Epidermal melanocyte (primary cell): ENCODE results near the gene GALR1.
A peak's percentile ranks its signal among the peaks of the same experiment; 100 is the strongest.
"Not testable (repeated sequence)": the region's sequence is repeated elsewhere in the genome, so short reads cannot be mapped to it uniquely, and the experiment has no call there.

Source experiments
- DNase-seq: peaks from one replicate; pipeline ENCODE4 v3.0.0; 2011; ENCODE audit warnings: low spot score; ENCODE audit not compliant: insufficient read length

Gene GALR1, protein sequence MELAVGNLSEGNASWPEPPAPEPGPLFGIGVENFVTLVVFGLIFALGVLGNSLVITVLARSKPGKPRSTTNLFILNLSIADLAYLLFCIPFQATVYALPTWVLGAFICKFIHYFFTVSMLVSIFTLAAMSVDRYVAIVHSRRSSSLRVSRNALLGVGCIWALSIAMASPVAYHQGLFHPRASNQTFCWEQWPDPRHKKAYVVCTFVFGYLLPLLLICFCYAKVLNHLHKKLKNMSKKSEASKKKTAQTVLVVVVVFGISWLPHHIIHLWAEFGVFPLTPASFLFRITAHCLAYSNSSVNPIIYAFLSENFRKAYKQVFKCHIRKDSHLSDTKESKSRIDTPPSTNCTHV

DNA sequence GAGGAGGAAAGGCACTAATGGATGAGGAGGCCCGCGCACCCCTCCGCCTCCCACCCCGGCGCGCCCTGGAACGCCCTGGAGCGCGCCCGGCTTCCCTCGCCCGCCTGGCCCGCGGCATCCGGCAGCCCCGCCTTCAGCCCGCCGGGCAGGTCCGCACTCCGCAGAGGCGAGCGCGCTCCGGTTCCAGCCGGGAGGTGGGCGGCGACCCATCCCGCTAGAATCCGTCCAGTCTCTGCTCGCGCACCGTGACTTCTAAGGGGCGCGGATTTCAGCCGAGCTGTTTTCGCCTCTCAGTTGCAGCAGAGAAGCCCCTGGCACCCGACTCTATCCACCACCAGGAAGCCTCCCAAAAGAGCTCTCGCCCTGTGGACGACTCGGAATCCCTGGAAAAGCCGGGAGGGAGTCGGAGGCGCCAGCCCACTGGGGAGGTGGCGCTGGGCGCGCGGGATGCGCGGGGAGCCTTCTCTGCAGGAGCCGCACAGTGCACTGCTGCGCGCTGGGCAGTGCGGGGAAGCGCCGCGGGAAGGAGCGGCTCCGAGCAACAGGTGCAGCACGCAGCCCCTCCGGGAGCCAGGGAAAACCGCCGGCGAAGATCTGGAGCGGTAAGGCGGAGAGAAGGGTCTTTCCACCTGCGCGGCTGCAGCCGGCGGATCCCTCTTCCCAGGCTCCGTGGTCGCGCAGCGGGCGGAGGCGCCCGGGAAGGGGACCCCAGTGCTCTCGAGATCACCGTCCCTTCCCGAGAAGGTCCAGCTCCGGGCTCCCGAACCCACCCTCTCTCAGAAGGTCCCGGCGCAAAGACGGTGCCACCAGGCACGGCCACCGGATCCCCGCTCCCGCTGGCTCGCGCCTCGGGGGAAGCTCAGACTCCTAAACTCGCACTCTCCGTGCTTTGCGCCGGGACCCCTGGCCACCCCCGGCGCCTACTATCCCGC, at the start of gene GALR1:
GALR1 (plus strand) TSS at position 280 of the 932 bp plus-strand sequence. CDS start 701 bp downstream, outside the sequence.
- DNase-seq, result no peak

DNA sequence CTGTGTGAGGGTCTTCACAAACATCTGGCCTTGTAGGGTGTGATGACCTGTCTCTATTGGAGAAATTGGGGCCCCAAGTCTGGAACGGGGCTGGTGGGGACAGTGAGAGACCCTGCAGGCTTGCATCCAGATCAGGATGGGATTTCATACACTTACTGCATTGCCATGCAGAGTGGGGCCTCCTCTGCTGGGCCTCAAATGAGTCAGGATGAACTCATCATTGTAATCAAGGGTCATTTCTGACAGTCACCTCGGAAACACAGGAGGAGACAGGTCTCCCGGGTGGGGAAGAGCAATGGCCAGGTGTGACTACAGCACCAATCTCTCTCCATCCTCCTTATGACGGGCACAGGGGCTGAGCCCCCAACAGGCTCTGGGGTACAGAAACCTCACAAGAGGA, 48.1 kb upstream of the GALR1 start:
- DNase-seq, result no peak

GRCh38 chr18:77202329-77202728, 47.3 kb upstream of the GALR1 start:
- no peak for DNase-seq

DNA sequence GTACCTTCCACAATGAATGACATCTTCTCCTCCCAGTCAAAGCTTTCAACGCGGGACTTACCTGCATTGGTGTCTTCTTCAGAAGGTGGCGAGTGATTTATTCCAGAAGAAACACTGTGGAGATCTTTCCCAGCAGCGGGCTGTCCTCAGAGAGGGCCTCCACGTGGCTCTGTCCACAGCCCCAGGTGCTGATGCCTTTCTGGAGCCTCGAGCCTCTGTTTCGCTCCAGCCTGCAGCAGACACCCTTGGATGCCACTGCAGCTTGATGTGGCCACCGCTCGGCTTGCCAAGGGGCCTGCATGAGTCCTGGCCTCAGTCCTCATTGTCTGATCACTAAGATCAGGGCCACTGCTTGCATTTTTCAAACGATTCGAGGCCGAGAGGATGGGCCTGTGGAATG, 46.6 kb upstream of the GALR1 start:
- DNase-seq, result no peak

DNA sequence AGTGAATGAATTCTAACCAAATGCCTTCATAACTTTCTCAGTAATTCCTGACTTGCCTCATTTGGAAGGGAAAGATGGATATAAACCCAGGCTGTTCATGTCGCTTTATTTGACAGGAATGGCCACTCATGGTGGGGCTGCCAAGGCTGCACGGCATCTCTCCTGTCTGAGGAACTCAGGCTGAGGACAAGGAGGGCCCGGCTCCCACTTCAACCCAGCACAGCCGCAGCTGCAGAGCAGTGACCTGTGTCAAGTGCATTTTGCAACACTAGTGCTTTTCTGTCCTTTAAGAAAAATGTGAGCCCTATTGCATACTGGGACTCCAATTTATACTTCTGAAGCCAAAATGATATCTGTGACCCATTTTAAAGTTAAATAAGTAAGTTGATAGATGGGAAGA, 45.8 kb upstream of the GALR1 start:
- DNase-seq, result no peak

- DNase-seq, result no peak
These were observed 43.9 kb upstream of the GALR1 start for GRCh38 chr18:77205769-77206168.

- no peak for DNase-seq
These were observed 42.8 kb upstream of the GALR1 start for GRCh38 chr18:77206676-77207374.

GRCh38 chr18:77207540-77207939, 42.1 kb upstream of the GALR1 start:
- peak; percentile 87 for DNase-seq

DNA sequence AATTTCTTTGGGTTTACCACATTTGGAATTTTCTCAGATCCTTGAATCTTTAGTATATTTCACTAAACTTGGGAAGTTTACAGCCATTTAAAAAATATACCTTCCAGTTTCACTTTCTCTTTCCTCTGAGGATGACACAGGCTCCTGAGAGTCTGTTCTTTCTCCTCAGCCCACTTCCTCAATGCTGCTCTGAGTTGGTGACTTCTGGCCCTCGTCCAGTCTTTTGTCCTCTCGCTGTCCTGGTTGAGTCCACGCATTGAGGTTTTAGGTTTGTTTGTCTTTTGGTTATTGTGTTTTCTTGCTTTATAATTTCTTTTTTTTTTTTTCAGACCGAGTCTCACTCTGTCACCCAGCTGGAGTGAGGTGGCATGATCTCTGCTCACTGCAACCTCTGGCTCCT, 40.7 kb upstream of the GALR1 start:
- DNase-seq, result peak; percentile 23

DNA sequence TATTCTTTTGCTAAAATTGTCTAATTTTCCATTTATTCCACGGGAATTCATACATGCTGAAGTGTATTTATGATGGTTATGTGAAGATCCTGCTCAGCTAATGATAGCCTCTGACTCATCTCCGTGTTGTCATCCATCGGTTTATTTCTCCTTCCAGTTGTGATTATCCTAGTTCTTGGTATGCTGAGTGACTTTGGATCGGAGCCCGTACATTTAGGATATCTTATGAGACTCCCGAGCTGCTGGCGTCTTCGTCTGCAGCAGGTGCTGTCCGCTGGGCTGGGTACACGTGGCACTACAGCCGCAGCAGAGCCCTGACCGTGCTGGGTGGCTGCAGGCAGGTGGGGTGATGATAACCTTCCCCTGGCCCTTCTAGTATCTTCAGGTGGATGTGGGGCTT, 40.1 kb upstream of the GALR1 start:
- DNase-seq, result no peak

DNA sequence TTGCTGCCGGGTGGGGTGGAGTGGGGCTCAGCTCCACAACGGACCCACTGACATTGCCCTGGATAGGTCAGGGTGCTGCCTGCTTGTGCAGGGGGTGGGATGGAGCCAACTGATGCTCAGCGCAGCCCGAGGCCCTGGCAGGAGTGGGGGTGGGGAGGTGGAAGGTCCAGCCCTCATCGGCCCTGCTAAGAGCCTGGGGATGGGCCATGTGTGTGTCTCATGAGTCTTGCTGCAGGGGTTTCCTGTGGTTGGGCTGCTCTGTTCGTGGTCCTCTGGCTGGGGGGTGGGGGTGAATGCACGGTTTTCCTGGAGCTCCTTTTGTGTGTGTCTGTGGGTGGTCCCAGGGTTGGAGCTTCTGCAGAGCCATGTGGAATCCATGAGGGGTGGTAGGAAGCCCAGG, 39.4 kb upstream of the GALR1 start:
- no peak for DNase-seq

DNA sequence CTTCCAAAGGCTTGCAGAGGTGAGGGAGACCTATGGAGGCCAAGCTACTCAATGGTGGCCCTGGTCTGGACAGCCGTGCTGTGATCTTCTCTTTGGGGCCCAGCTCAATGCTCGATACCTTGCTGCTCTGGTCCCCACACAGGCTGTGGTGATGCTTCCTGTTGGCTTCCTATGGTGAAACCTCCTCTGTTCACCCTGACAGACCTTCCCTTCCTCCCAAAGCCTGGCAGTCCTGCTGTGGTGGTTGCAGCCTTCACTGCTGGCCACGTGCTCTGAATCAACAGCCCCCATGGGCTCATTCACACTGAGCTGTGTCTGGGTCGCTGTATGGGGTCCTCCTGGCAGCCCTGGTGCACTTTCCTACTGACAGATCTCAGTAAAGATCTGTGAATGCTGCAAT, 31.0 kb upstream of the GALR1 start:
- DNase-seq, result no peak

DNA sequence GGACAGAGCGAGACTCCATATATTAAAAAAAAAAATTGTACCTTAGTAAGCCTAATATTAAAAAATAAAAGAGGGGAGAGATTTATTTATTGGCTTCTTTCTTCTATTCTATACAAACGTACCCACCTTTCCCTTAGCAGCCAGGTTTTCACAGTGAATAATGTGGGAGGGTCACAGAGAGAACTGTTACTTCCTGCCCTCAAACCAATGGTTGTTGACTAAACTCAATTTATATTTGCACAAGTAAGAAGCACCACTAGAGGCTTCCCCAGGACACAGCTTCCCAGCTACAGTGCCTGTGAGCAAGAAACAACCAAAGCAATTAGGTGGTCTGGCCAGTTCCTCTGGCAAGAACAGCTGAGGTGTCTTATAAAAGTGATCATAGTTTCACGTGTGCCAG, 28.9 kb upstream of the GALR1 start:
- DNase-seq, result no peak

GRCh38 chr18:77222464-77222863, 27.2 kb upstream of the GALR1 start:
- no peak for DNase-seq

- DNase-seq, result no peak
These were observed 26.4 kb upstream of the GALR1 start for GRCh38 chr18:77223221-77223639.

DNA sequence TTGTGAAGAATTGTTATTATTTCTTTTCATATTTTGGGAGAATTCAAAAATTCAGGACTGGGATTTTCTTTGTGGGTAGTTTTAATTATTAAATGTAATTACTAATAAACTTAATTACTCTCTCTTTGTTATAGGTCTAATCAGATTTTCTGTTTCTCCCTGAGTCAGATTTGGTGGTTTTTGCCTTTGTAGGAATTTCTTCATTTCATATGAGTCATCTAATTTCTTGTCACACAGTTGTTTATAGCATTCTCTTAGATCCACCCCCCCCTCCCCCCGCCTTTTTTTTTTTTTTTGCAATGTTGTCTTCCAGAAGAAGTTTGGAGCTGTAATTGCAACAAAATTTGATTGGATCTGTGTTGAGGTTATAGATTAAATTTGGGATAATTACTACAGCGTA, 26.0 kb upstream of the GALR1 start:
- DNase-seq, result peak; percentile 52

DNA sequence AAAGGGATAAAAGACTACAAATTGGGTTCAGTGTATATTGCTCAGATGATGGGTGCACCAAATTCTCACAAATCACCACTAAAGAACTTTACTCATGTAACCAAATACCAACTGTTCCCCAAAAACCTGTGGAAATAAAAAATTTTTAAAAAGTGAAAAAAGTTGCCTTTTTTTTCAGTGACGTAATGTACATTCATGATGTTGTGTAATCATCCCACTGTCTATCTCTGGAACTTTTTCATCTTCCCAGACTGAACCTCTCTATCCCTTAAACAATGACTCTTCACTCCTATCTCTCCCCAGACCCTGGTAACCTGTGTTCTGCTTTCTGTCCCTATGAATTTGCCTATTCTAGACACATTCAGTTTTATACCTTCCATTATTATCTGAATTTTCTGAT, 19.0 kb upstream of the GALR1 start:
- no peak for DNase-seq

GRCh38 chr18:77234504-77235365, 14.9 kb upstream of the GALR1 start:
- no peak for DNase-seq

DNA sequence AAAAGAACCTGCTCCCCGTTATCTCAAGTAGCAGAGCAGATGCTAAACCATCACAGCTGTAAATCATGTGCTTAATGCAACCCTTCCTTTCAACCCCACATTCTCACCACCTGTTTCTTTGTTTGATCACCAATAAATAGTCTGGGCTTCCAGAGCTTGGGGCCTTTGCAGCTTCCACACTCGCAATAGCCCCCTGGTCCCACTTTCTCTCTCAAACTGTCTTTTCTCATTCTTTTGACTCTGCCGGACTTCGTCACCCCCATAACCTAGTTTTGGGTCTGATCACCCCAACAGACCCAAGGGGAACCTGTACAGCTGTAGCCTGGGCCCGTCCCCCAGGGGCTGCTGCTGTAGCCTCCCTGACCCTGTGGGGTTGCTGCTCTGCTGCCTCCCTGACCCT, 10.4 kb upstream of the GALR1 start:
- not testable (repeated sequence) for DNase-seq

DNA sequence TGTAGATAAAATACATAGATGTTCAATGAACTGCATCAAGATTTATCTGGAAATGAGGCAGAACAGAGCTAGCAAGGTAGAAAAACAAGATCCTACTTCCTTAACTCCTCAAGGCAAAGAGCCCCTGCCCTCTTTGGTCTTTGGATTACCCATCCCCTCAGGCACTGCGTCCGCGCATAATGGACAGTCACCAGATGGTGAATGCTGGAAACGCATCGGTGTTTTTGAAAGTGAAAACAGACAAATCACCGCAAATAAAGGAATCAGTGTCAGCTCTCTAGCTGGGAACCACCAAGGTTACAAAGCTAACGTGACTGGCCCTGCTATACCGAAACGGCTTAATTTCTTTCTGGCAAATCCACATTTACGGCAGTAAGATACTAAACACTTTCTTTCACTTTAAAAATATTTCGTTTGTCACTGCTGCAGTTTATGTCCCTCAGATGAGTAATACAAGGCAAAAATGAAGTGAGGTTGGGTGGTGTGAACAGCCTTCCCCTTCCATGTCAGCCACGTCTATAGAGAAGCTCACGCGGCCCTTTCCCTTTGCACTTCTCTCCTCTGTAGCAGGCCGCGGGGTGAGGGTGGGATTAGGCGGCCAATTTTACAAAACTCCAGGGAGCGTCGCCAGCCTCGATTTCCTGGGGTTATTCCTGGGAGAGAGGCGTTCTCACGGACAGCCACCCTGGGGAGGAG, 627 bp upstream of the GALR1 start:
- DNase-seq, result no peak
